Loucy (cell line): ENCODE results near the gene TOLLIP.
"Not testable (repeated sequence)": the region's sequence is repeated elsewhere in the genome, so short reads cannot be mapped to it uniquely, and the experiment has no call there.

ENCODE experiments used
- H2AFZ ChIP-seq: fragments of 200-600 bp; sonication (generic); 2 replicates; pipeline ENCODE4 v1.6.0; 2016; ENCODE audit warnings: antibody characterized with exemption, mild to moderate bottlenecking, low read length, moderate library complexity
- H3F3A ChIP-seq: fragments of 200-600 bp; 2 replicates; pipeline ENCODE4 v1.6.0; 2016; ENCODE audit warnings: antibody characterized with exemption, low read depth, mild to moderate bottlenecking
- H3K27me3 ChIP-seq: fragments of 200-600 bp; sonication (generic); 2 replicates; pipeline ENCODE4 v1.6.1; 2014; ENCODE audit warnings: low read length, mild to moderate bottlenecking; ENCODE audit not compliant: insufficient read depth, poor library complexity, severe bottlenecking
- H3K36me3 ChIP-seq: fragments of 200-600 bp; sonication (generic); 2 replicates; pipeline ENCODE4 v1.6.1; 2016; ENCODE audit warnings: low read length; ENCODE audit not compliant: insufficient read depth
- H3K4me1 ChIP-seq: fragments of 200-600 bp; sonication (generic); 2 replicates; pipeline ENCODE4 v1.5.1; 2014; ENCODE audit warnings: low read length, mild to moderate bottlenecking; ENCODE audit not compliant: insufficient read depth, poor library complexity, severe bottlenecking
- H3K4me2 ChIP-seq: fragments of 200-600 bp; sonication (generic); 2 replicates; pipeline ENCODE4 v1.6.0; 2014; ENCODE audit warnings: antibody characterized with exemption, low read length, low read depth, mild to moderate bottlenecking; ENCODE audit not compliant: poor library complexity, severe bottlenecking
- H3K4me3 ChIP-seq: fragments of 200-600 bp; sonication (generic); 2 replicates; pipeline ENCODE4 v1.5.1; 2014; ENCODE audit warnings: low read length, mild to moderate bottlenecking, mixed read lengths; ENCODE audit not compliant: poor library complexity, severe bottlenecking
- H3K79me2 ChIP-seq: fragments of 200-600 bp; sonication (generic); 2 replicates; pipeline ENCODE4 v1.6.1; 2014; ENCODE audit warnings: low read length; ENCODE audit not compliant: insufficient read depth
- H3K9ac ChIP-seq: fragments of 200-600 bp; sonication (generic); 2 replicates; pipeline ENCODE4 v1.6.0; 2014; ENCODE audit warnings: mild to moderate bottlenecking, low read depth, low read length, moderate library complexity; ENCODE audit not compliant: poor library complexity, severe bottlenecking
- H3K9me2 ChIP-seq: fragments of 200-600 bp; sonication (generic); replicated peaks from 2 replicates; pipeline ENCODE4 v1.6.1; 2016; ENCODE audit warnings: low read depth, low read length, mixed read lengths
- H3K9me3 ChIP-seq: fragments of 200-600 bp; sonication (generic); 2 replicates; pipeline ENCODE4 v1.6.1; 2014; ENCODE audit warnings: mild to moderate bottlenecking, antibody characterized with exemption, low read length, low read depth; ENCODE audit not compliant: insufficient read depth
- H4K20me1 ChIP-seq: fragments of 200-600 bp; sonication (generic); 2 replicates; pipeline ENCODE4 v1.6.0; 2014; ENCODE audit warnings: antibody characterized with exemption, low read length, mild to moderate bottlenecking; ENCODE audit not compliant: insufficient read depth, poor library complexity, severe bottlenecking
- CTCF ChIP-seq: fragments of 200-600 bp; sonication (generic); conservative IDR thresholded peaks from 2 replicates; pipeline ENCODE4 v1.5.1; 2014; ENCODE audit warnings: mild to moderate bottlenecking, antibody characterized with exemption, low read length
- EZH2phosphoT487 ChIP-seq: fragments of 200-600 bp; IDR thresholded peaks from 2 replicates; pipeline ENCODE4 v1.6.1; 2018; ENCODE audit warnings: antibody characterized with exemption, mild to moderate bottlenecking, moderate library complexity, borderline replicate concordance

The TOLLIP gene

GRCh38 chr11:1264444-1264843 is 45.0 kb downstream of the TOLLIP start:
- peak; percentile 33 for TF ChIP-seq CTCF
- not testable (repeated sequence) for H3K9me3 ChIP-seq, H4K20me1 ChIP-seq, H3K4me1 ChIP-seq, H3K27me3 ChIP-seq, H3K4me3 ChIP-seq, H3K36me3 ChIP-seq, H3K9me2 ChIP-seq, H2AFZ ChIP-seq, H3K4me2 ChIP-seq, H3K9ac ChIP-seq, H3F3A ChIP-seq, H3K79me2 ChIP-seq

GRCh38 chr11:1263010-1263409 is 46.4 kb downstream of the TOLLIP start:
- Histone ChIP-seq H3F3A (no peaks in the 10 kb centered on the region), H3K27me3 (no peaks in the 10 kb centered on the region), H3K4me3 (peak overlapping the region; percentile 72), H3K9me2 (no peaks in the 10 kb centered on the region), H4K20me1 (no peaks in the 10 kb centered on the region), H3K4me2 (peak overlapping the region; percentile 65), H3K9ac (peak overlapping the region; percentile 72), H3K4me1 (peaks cover 8% of the 10 kb centered on the region), H3K79me2 (no peaks in the 10 kb centered on the region), H3K9me3 (no peaks in the 10 kb centered on the region; the same call in 1 of the 2 replicates), H3K36me3 (no peaks in the 10 kb centered on the region), H2AFZ (peak overlapping the region; percentile 74; the same call in 1 of the 2 replicates)
- TF ChIP-seq CTCF, result no peak
- no peak for TF ChIP-seq EZH2phosphoT487

- H3K9me2 ChIP-seq, result no peaks in the 10 kb centered on the region
- H3F3A ChIP-seq, result no peaks in the 10 kb centered on the region
- H3K79me2 ChIP-seq, result no peaks in the 10 kb centered on the region
- H3K9me3 ChIP-seq, result no peaks in the 10 kb centered on the region; the same call in 1 of the 2 replicates
- H3K27me3 ChIP-seq, result no peaks in the 10 kb centered on the region
- no peaks in the 10 kb centered on the region for H3K36me3 ChIP-seq
- H3K4me1 ChIP-seq, result peaks cover 8% of the 10 kb centered on the region
- TF ChIP-seq CTCF (no peak), EZH2phosphoT487 (no peak)
- H4K20me1 ChIP-seq, result no peaks in the 10 kb centered on the region
- H3K4me2 ChIP-seq, result peak overlapping the region; percentile 65
- peak overlapping the region; percentile 74; the same call in 1 of the 2 replicates for H2AFZ ChIP-seq
- peak overlapping the region; percentile 72 for H3K9ac ChIP-seq
- H3K4me3 ChIP-seq, result peak overlapping the region; percentile 72
Measured at GRCh38 chr11:1262172-1263006, 47.0 kb downstream of the TOLLIP start.
